ENCODE measurements around the gene LIPC.

- TF ChIP-seq CTCF (IDR thresholded peaks at IDR 0.05) (no peak), POLR2A (IDR thresholded peaks at IDR 0.05) (no peak)
Observed at GRCh38 chr15:58415636-58416035, 16.2 kb upstream of the LIPC start.
